Measurements from ENCODE around the gene NAALADL2.
"Not testable (repeated sequence)": the region's sequence is repeated elsewhere in the genome, so short reads cannot be mapped to it uniquely, and the experiment has no call there.

- not testable (repeated sequence) for TF ChIP-seq CTCF (conservative IDR thresholded peaks at IDR 0.05 in 1 of 2, IDR thresholded peaks at IDR 0.05 in 1 of 2; ENCODE audit: extremely low read depth in 1 of 2, insufficient read depth in 1 of 2, low read depth in 1 of 2, low read length in 2 of 2); EZH2 (IDR thresholded peaks at IDR 0.05; ENCODE audit: borderline replicate concordance, low read length)
These were observed 755.0 kb downstream of the NAALADL2 start for GRCh38 chr3:175614107-175614506.

All from mammary epithelial cell (primary cell).